HG02642 (cell line): ENCODE results near the gene EYS.

Source experiments
- ATAC-seq: cut with Tn5 transposase; IDR thresholded peaks from one replicate; pipeline ENCODE4 v1.9.1; 2021; ENCODE audit warnings: mild to moderate bottlenecking; ENCODE audit not compliant: unreplicated experiment, poor library complexity

EYS gene

DNA sequence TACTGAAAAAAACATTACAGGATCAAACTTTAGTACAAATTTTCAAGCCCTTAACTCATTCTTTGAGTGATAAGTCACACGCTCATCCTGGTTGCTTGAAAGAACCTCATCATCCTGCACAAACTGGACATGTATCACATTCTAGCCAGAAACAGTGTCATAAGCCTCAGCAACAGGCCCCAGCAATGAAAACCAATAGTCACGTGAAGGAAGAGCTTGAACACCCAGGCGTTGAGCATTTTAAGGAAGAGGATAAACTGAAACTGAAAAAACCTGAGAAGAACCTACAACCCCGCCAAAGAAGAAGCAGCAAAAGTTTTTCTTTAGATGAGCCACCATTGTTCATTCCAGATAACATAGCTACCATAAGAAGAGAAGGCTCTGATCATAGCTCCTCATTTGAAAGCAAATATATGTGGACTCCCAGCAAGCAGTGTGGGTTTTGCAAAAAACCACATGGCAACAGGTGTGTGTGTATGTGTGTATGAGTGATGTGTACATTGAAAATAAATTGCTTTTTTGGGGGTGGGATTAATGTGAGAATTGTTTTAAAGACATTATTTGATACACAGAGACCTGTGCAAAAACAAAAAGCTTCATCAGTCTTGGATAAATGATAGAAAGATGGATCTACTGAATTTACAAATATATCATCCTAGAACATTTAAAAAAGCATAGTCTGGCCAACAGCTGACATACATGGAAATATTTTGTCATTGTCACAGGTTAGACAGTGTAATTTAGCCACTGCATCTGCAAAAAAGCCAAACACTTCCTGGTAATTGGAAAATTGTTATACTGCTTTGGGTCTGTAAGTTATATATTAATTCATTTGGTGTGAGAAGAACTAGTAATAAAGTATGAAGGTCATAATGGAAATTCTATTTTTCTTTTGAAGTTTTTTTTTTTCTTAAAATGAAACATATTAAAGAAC is 2021.3 kb downstream of the EYS start:
- peak; percentile 90 for ATAC-seq

DNA sequence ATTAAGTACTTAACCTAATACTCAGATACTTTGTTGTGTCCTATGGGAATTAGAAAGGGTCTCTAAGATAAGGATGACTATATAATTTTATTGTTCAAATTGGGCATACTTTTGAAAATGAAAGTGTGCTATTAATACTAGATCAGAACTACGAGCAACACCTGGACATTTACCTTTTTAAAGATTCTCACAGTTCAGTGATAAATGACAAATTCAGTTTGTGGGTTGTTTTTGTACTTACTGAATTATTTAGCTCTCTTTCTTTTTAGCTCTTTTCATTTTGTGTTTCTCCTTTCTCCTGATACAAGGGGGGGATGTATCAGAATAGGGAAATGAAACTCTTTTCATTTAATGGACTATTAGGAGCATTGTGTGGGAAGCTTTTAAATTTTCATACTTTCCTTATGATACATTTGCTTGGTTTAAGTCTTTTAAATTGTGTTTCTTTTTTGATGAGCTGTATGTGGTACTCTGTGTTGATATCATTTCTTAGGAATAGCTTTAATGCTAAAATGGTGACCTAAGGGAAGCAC is 2023.9 kb downstream of the EYS start:
- peak; percentile 38 for ATAC-seq

DNA sequence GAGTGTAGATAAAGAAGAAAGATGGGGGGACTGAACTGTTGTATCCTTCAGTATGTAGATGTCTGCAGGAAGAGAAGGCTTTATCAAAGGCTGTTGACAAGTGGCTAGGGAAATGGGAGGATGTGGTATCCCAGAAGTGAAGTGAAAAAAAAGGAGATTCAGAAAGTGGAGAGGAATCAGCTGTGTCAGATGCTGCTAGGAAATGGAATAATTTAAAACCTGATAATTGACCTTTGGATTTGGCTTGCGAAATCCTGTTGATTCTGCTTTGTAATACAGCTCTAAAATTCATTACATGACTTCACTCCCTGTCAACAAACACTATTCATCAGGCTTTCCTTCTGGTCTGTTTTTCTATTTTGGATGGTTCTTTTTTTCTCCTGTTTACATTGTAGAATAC is 2029.7 kb downstream of the EYS start:
- ATAC-seq = no peak

DNA sequence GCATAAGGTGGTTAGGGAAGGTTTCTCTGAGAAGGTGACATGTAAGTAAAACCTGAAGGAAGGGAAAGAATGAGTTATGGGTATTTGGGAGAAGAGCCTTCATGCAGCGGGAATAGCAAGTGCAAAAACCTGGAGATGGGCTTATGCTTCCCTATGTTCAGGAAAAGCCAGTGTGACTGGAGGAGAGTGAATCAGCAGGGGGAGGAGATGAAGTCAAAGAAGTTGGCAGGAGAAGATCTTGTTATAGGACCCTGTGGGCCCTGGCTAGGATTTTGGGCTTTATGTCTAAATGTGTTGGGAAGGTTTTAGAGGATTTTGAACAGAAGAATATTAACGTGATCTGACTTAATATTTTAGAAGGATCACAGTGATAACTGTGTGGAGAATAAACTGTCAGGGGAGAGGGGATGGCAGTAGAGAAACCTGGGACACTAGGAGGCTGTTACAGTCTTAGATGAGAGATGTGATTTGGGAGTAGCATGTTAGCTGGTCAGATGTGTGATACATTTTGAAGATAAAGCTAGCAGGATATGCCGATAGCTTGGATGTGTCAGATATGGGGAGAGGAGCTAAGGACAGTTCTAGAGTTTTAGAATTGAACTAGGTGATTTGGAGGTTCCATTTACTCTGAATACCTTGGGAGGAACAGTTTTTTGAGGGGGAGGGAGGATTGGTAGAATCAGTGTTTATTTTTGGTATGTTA is 2030.5 kb downstream of the EYS start:
- no peak for ATAC-seq

DNA sequence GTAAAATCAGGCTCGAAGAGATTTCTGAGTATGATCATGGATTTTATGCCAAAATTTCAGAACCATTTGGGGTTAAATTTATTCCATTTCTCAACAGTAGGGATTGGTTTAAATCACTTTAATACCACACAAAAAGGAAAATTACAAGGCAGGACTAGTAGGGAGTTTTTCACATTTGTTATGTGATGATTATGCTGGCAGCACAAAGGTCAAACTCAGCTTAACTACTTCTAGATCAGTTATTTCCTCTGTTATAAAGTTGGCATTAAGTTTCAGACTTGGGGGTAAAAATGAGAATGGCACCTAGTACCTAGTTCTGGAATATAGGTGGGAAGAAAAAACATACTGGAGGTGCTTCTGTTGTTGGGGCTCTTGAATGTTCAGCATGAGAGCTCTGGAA is 2031.9 kb downstream of the EYS start:
- ATAC-seq = no peak

DNA sequence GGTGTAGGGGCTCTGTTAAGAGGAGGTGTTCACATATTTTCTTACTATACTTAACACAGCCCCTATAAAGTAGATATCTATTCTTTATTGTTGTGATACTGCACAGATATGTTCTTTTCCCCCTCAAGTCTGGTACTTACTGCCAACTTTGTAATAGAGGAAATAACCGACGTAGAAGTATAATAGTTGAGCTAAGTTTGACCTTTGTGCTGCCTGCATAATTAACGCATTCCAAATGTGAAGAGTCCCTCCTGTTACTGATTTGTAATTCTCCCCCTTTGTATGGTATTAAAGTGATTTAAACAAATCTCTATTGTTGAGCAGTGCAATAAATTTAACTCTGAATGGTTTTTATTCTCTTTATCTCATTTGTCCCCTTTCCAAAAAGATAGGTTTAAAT is 2032.4 kb downstream of the EYS start:
- no peak for ATAC-seq

DNA sequence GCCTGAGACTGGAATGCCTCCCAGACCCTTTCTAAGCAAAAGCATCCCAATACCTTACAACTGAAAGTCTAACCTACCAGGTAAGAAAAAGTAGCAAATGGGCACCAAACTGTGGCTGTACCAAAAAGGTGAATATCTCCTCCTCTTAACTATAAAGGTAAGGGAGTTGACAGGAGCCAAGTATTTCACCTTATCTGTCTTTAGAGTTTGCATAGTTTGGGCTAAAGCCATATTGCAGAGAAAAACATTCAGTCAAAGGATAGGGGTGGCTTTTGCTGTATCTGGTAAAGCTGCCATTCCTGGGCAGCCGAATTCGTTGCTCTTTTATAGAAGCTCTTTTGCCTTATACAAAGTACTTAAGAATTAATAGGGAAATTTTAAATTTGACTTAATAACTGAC is 2033.3 kb downstream of the EYS start:
- ATAC-seq = no peak

DNA sequence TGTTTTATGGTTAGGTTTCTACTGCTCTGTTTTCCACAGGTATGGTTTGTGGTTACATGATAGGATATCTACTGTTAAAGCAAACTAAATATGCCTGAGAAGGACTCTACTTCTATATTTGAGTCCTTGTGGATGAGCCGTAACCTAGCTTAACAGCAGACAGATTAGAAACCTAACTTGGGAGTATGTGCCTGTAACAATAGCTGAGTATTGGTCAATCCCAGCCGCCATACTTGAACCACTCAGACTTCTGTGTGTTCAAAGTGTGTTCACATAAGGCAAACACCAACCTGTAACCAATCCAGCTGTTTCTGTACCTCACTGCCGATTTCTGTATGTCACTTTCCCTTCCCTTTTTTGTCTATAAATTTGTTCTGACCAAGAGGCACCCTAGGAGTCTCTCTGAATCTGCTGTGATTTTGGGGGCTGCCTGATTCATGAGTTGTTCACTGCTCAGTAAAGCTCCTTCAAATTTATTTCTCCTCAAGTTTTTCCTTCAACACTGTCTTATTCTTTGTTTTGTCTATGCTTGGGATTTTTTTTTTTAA is 2034.4 kb downstream of the EYS start:
- ATAC-seq = no peak

DNA sequence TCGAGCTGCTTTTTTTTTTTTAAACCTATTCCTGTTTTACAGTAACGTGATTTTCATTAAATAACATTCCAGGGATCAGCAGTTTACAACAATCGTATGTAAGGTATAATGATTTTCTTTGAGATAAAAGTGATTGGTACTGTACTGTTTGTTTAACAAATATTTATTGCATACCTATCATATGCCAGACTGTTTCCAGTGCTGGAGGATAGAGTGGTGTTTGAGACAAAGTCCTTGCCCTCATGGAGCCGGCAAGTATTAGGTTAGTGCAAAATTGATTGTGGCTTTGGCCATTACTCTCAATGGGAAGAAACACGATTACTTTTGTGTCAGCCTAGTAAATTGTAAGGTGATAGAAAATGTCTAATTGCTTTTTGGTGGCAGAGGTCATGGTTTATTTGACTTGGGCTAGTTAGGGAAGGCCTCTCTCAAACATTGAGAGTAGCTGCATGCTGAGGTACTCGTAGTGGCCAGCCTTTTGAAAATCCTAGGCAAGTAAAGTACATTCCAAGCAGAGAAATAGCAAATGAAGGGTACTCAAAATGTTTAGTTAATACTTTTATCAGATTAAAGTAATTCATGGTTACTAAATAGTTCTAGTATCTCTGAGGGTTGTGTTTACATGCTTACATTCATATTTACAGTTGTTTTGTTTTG is 2035.8 kb downstream of the EYS start:
- no peak for ATAC-seq
